ENCODE results near the gene HAUS8. TPM values are rescaled to one million over a fixed set of nuclear protein-coding genes. Genes with fewer than 3 reads are reported as not detected.

The HAUS8 gene
- total and polyA plus RNA-seq, 2 of the 4 experiments (the other 2 are of a cell fraction) = 3.4 to 14.2 TPM

DNA sequence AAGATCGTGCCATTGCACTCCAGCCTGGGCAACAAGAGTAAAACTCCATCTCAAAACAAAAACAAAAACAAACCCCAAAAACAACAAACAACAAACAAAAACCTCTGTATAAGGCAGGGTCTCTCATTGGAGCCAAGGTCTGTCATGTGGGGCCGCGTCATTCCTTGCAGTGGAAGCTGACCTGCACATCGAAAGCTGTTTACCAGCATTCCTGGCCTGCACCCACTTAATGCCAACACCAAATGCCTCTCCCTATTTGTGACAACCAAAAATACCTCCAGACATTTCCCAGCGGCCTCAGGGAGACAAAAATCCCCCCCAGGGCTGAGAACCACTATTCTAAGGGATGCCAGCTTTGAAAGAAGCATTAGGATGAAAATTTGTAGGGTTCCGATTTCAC, 49.9 kb downstream of the HAUS8 start:
- in situ Hi-C loops (cut with MboI; ENCODE audit: low sequenced_read_pairs) = no loop called here
- no TSS peak for BruUV-seq (replicated peaks)
- WGBS, 2 experiments (ENCODE audit: extremely low coverage in 2 of 2, insufficient read length in 1 of 2) = no CpG with 5 or more reads among the region's 6 CpGs

More for the DNA sequence above, 49.9 kb downstream of the HAUS8 start:
- Histone ChIP-seq H3K9me3 (ENCODE audit: control insufficient read depth, insufficient read depth, low read length) (peaks cover 12% of the 10 kb centered on the region), H2AK5ac (ENCODE audit: low read depth, low read length) (no peak overlapping the region), H3K27me3 (ENCODE audit: control insufficient read depth, insufficient read depth, low read length) (peaks cover 45% of the 10 kb centered on the region), H3K27ac (ENCODE audit: insufficient read depth, low read length) (no peak overlapping the region), H2AFZ (replicated peaks; ENCODE audit: low read length, poor library complexity) (no peak overlapping the region), H2BK15ac (ENCODE audit: low read depth, low read length) (no peak overlapping the region), H3K9ac (ENCODE audit: low read depth, low read length) (no peak overlapping the region), H4K20me1 (ENCODE audit: insufficient read depth, low read length) (no peaks in the 10 kb centered on the region), H4K91ac (ENCODE audit: insufficient read depth, low read depth, low read length) (no peak overlapping the region), H3K23ac (ENCODE audit: low read depth, low read length) (no peak overlapping the region), H3K9me1 (ENCODE audit: insufficient read depth, low read length) (no peaks in the 10 kb centered on the region), H2BK120ac (ENCODE audit: low read depth, low read length) (no peak overlapping the region), H2BK5ac (ENCODE audit: low read depth, low read length, poor library complexity, severe bottlenecking) (no peak overlapping the region), H2BK20ac (ENCODE audit: low read depth, low read length) (no peak overlapping the region), H3K18ac (ENCODE audit: low read depth, low read length) (no peak overlapping the region), H3K56ac (ENCODE audit: extremely low read depth, insufficient read depth, low read length) (no peak overlapping the region), H3K79me1 (ENCODE audit: low read depth in 1 of 2, low read length in 2 of 2) (no peaks in the 10 kb centered on the region), H3K4me2 (ENCODE audit: low read depth, low read length) (no peak overlapping the region), H3K4ac (ENCODE audit: low read depth, low read length) (no peak overlapping the region), H3K36me3 (ENCODE audit: control insufficient read depth, insufficient read depth, low read length) (no peaks in the 10 kb centered on the region), H4K8ac (ENCODE audit: low read depth in 2 of 2, low read length in 2 of 2) (no peak overlapping the region), H3K4me3 (ENCODE audit: insufficient read depth, low read depth, low read length) (no peak overlapping the region), H3K14ac (replicated peaks; ENCODE audit: low read depth, low read length) (no peak overlapping the region), H2AK9ac (replicated peaks; ENCODE audit: low read depth, low read length, poor library complexity) (no peak overlapping the region), H4K5ac (ENCODE audit: low read depth, low read length) (no peak overlapping the region), H3K4me1 (ENCODE audit: control insufficient read depth, insufficient read depth, low read length) (peaks cover 2% of the 10 kb centered on the region; the same call in 1 of the 2 replicates)
- ATAC-seq (ENCODE audit: low read depth) (no peak), DNase-seq (no peak)
- intact Hi-C loops (cut with micrococcal nuclease) = no loop called here
- dilution Hi-C loops (cut with HindIII; ENCODE audit: low sequenced_read_pairs, unreplicated experiment) = no loop called here
- POLR2A ChIA-PET (ENCODE audit: unreplicated experiment) = no interaction called here
- CTCF ChIA-PET = no interaction called here
- TF ChIP-seq CTCF (conservative IDR thresholded peaks at IDR 0.05; ENCODE audit: low read depth, low read length) (no peak), RCOR1 (IDR thresholded peaks at IDR 0.05; ENCODE audit: insufficient replicate concordance, low read length) (no peak), POLR2A (IDR thresholded peaks at IDR 0.05; ENCODE audit: low read depth, low read length) (no peak), RAD21 (IDR thresholded peaks at IDR 0.05; ENCODE audit: low read length) (no peak), NFE2L2 (IDR thresholded peaks at IDR 0.05; ENCODE audit: low read depth, low read length) (no peak), BHLHE40 (IDR thresholded peaks at IDR 0.05; ENCODE audit: low read depth, low read length) (no peak), SMC3 (IDR thresholded peaks at IDR 0.05; ENCODE audit: low read depth, low read length) (no peak), MAZ (IDR thresholded peaks at IDR 0.05; ENCODE audit: borderline replicate concordance, low read depth, low read length) (no peak), ELK1 (IDR thresholded peaks at IDR 0.05; ENCODE audit: borderline replicate concordance, low read depth, low read length) (no peak), MXI1 (IDR thresholded peaks at IDR 0.05; ENCODE audit: borderline replicate concordance, low read depth, low read length) (no peak), CEBPB (IDR thresholded peaks at IDR 0.05; ENCODE audit: low read depth, low read length) (no peak), RFX5 (IDR thresholded peaks at IDR 0.05; ENCODE audit: low read depth, low read length) (no peak), MAFK (IDR thresholded peaks at IDR 0.05; ENCODE audit: low read depth, low read length) (no peak), USF2 (IDR thresholded peaks at IDR 0.05; ENCODE audit: low read depth, low read length) (no peak), FOS (IDR thresholded peaks at IDR 0.05; ENCODE audit: low read depth, low read length) (no peak), CHD1 (IDR thresholded peaks at IDR 0.05; ENCODE audit: low read depth, low read length) (no peak)
